Measurements from ENCODE around the gene CSPG5. TPM values are rescaled to one million over a fixed set of nuclear protein-coding genes. Genes with fewer than 3 reads are reported as not detected.

CSPG5 gene
- total and polyA plus RNA-seq, 2 donors from 2014 or later, result 0.16 to 0.67 TPM

- TF ChIP-seq CTCF (IDR thresholded peaks at IDR 0.05; ENCODE audit: borderline replicate concordance, extremely low read depth, insufficient read depth), result no peak
- peak overlapping the region; percentile 98 to 99 for H3K27ac ChIP-seq (ENCODE audit: low read depth in 2 of 2, low read length in 2 of 2)
- peaks cover 0 to 2% (median 0%) of the 10 kb centered on the region in 3 donors for H3K4me1 ChIP-seq (ENCODE audit: control insufficient read depth in 2 of 3, insufficient read depth in 2 of 3, low read depth in 1 of 3, low read length in 3 of 3)
- H3K4me3 ChIP-seq (ENCODE audit: low read length in 3 of 3), result peak overlapping the region; percentile 90 to 94 (median 91)
- H3K9ac ChIP-seq (ENCODE audit: low read length in 3 of 3), result peak overlapping the region; percentile 73 to 87 (median 73)
- no peaks in the 10 kb centered on the region for H3K9me3 ChIP-seq (ENCODE audit: control insufficient read depth in 2 of 3, insufficient read depth in 1 of 3, low read length in 3 of 3)
- H3K27me3 ChIP-seq (ENCODE audit: control insufficient read depth, insufficient read depth, low read length), result no peaks in the 10 kb centered on the region
- FAIRE-seq (no peak), DNase-seq (peak; percentile 44 to 80 (median 67))
- peaks cover 4 to 11% (median 7%) of the 10 kb centered on the region in 3 donors for H3K36me3 ChIP-seq (ENCODE audit: control insufficient read depth in 2 of 3, insufficient read depth in 3 of 3, low read length in 3 of 3)
- intact Hi-C loops (cut with DNase I), result no loop called here
Observed at GRCh38 chr3:47512416-47513124, 66.1 kb downstream of the CSPG5 start.

Other genes starting within 250 kb of the CSPG5 start
- gene PTPN23, start 197.8 kb downstream of the CSPG5 start, total RNA-seq, result 48.5 TPM
- gene PTPN23, start 197.8 kb downstream of the CSPG5 start, polyA plus RNA-seq (ENCODE audit: insufficient read depth, low read depth, low replicate concordance), result 12.6 TPM
- 85.1 TPM for gene SCAP, start 102.9 kb downstream of the CSPG5 start, total RNA-seq
- gene SCAP, start 102.9 kb downstream of the CSPG5 start, polyA plus RNA-seq (ENCODE audit: insufficient read depth, low read depth, low replicate concordance), result 47.3 TPM
- gene ELP6, start 65.2 kb downstream of the CSPG5 start, total RNA-seq, result 28.6 TPM
- gene ELP6, start 65.2 kb downstream of the CSPG5 start, polyA plus RNA-seq (ENCODE audit: insufficient read depth, low read depth, low replicate concordance), result 46.1 TPM
- gene SMARCC1, start 203.0 kb upstream of the CSPG5 start, total RNA-seq, result 80.4 TPM
- gene SMARCC1, start 203.0 kb upstream of the CSPG5 start, polyA plus RNA-seq (ENCODE audit: insufficient read depth, low read depth, low replicate concordance), result 11.6 TPM
- 59.7 TPM for gene DHX30, start 224.3 kb upstream of the CSPG5 start, total RNA-seq
- gene DHX30, start 224.3 kb upstream of the CSPG5 start, polyA plus RNA-seq (ENCODE audit: insufficient read depth, low read depth, low replicate concordance), result 37.8 TPM